ENCODE measurements around the gene COASY.
"Not testable (repeated sequence)": the region's sequence is repeated elsewhere in the genome, so short reads cannot be mapped to it uniquely, and the experiment has no call there.

The COASY gene

GRCh38 chr17:42554250-42555121 is 7.5 kb upstream of the COASY start:
- peak; percentile 59 for DNase-seq

GRCh38 chr17:42555122-42555622 is 6.8 kb upstream of the COASY start:
- no peak for DNase-seq

GRCh38 chr17:42555961-42556617 is 5.9 kb upstream of the COASY start:
- not testable (repeated sequence) for DNase-seq

GRCh38 chr17:42559075-42559474 is 2.9 kb upstream of the COASY start:
- DNase-seq, result peak; percentile 17

GRCh38 chr17:42560246-42560645 is 1.7 kb upstream of the COASY start:
- no peak for DNase-seq

GRCh38 chr17:42562388-42563142 is 617 bp downstream of the COASY start:
- DNase-seq, result peak; percentile 36

- no peak for DNase-seq
These were observed 1.2 kb downstream of the COASY start for GRCh38 chr17:42563143-42563509.

GRCh38 chr17:42563543-42563942 is 1.6 kb downstream of the COASY start:
- peak; percentile 65 for DNase-seq

- DNase-seq, result no peak
These were observed 2.0 kb downstream of the COASY start for GRCh38 chr17:42563950-42564349.

GRCh38 chr17:42564815-42565522 is 3.0 kb downstream of the COASY start:
- no peak for DNase-seq

GRCh38 chr17:42565523-42566214 is 3.7 kb downstream of the COASY start:
- no peak for DNase-seq

- no peak for DNase-seq
These were observed 4.4 kb downstream of the COASY start for GRCh38 chr17:42566215-42566882.

- peak; percentile 87 for DNase-seq
These were observed 5.1 kb downstream of the COASY start, which contains the start of gene MLX for GRCh38 chr17:42566883-42567573. TSS of gene MLX (plus strand) at chr17:42567100. CDS start at chr17:42567125, 25 bp downstream.

GRCh38 chr17:42568341-42569111 is 6.6 kb downstream of the COASY start:
- no peak for DNase-seq

- no peak for DNase-seq
These were observed 9.7 kb downstream of the COASY start for GRCh38 chr17:42571435-42572225.

- DNase-seq, result no peak
These were observed 11.1 kb downstream of the COASY start for GRCh38 chr17:42573095-42573494.

GRCh38 chr17:42574463-42574862 is 12.5 kb downstream of the COASY start:
- no peak for DNase-seq

GRCh38 chr17:42577140-42577531 is 15.2 kb downstream of the COASY start:
- DNase-seq, result no peak
